HepG2 (cell line): ENCODE measurements around the gene DRAP1. TPM values are rescaled to one million over a fixed set of nuclear protein-coding genes. Genes with fewer than 3 reads are reported as not detected.
A peak's percentile ranks its signal among the peaks of the same experiment; 100 is the strongest.

Experiments
- EZH2 ChIP-seq: conservative IDR thresholded peaks from 2 replicates; pipeline ENCODE4 v1.6.1; 2012; ENCODE audit warnings: mild to moderate bottlenecking, low read depth, low read length, moderate library complexity
- FOXA1 ChIP-seq, 2 experiments: fragments of 450-650 bp in 1 of 2; sonication (generic) in 1 of 2; formaldehyde crosslinking in 1 of 2; IDR thresholded peaks; 2 replicates each; pipeline versions ENCODE4 v1.4.0 to v1.6.1; 2016 to 2020; ENCODE audit warnings: missing genetic modification reagents in 1 of 2
- GATA4 ChIP-seq: sonication (generic); IDR thresholded peaks from 2 replicates; pipeline ENCODE4 v1.6.1; 2016; ENCODE audit warnings: antibody characterized with exemption, low read depth, borderline replicate concordance
- HDAC2 ChIP-seq: sonication (generic); formaldehyde crosslinking; IDR thresholded peaks from 2 replicates; pipeline ENCODE4 v1.4.0; 2020; ENCODE audit warnings: missing genetic modification reagents
- HMG20B ChIP-seq: conservative IDR thresholded peaks from 2 replicates; pipeline ENCODE4 v1.6.1; 2016; ENCODE audit warnings: missing genetic modification reagents, missing compliant biosample characterization
- NCOA1 ChIP-seq: sonication (generic); formaldehyde crosslinking; IDR thresholded peaks from 2 replicates; pipeline ENCODE4 v1.9.0; 2021; ENCODE audit warnings: missing genetic modification reagents
- NR2F6 ChIP-seq, 2 experiments: IDR thresholded peaks; 2 replicates each; pipeline ENCODE4 v1.6.1; 2016; ENCODE audit warnings: antibody characterized with exemption in 1 of 2, mild to moderate bottlenecking in 1 of 2
- SETDB1 ChIP-seq: sonication (generic); formaldehyde crosslinking; IDR thresholded peaks from 2 replicates; pipeline ENCODE4 v1.5.1; 2020; ENCODE audit warnings: missing genetic modification reagents, mild to moderate bottlenecking, borderline replicate concordance
- ZBTB20 ChIP-seq: sonication (generic); formaldehyde crosslinking; IDR thresholded peaks from 2 replicates; pipeline ENCODE4 v1.8.1; 2023; ENCODE audit warnings: missing genetic modification reagents, low read depth, mild to moderate bottlenecking, borderline replicate concordance
- ZNF407 ChIP-seq: sonication (generic); formaldehyde crosslinking; IDR thresholded peaks from one replicate; pipeline ENCODE4 v1.5.1; 2020; ENCODE audit warnings: mild to moderate bottlenecking, missing genetic modification reagents; ENCODE audit errors: not compliant biosample characterization
- ZNF564 ChIP-seq: sonication (generic); formaldehyde crosslinking; IDR thresholded peaks from 2 replicates; pipeline ENCODE4 v1.8.1; 2023; ENCODE audit warnings: mild to moderate bottlenecking, missing genetic modification reagents
- polyA plus RNA-seq, 8 experiments: library from polyadenylated mRNA; depleted of rRNA in 3 of 8; stranded (reverse) in 7 of 8; unstranded in 1 of 8; fragments of >200 nt; fragmentation: Illumina TruSeq in 4 of 8; extraction: Trizol in 4 of 8; gene quantifications; 2 replicates each; pipeline versions ENCODE4 v1.2.1 to v1.2.3, GENCODE V29; 2011 to 2016; ENCODE audit warnings: low read depth in 4 of 8, missing spikeins in 1 of 8, mixed read lengths in 1 of 8; ENCODE audit not compliant: insufficient read depth in 1 of 8
- total RNA-seq, 5 experiments: library from RNA; depleted of rRNA; stranded (reverse); fragments of >200 nt; fragmentation: Illumina TruSeq; extraction: Trizol; gene quantifications; 2 replicates each; pipeline ENCODE4 v1.2.3, GENCODE V29; 2016; ENCODE audit warnings: low read depth in 1 of 5
- TF ChIP-seq, protein P1 (sequence below): sonication (generic); formaldehyde crosslinking; IDR thresholded peaks from 2 replicates; pipeline ENCODE4 v1.5.0; 2020; ENCODE audit warnings: missing genetic modification reagents, mild to moderate bottlenecking, borderline replicate concordance
- TF ChIP-seq, protein P2 (sequence below): sonication (generic); formaldehyde crosslinking; IDR thresholded peaks from 2 replicates; pipeline ENCODE4 v1.8.0; 2022; ENCODE audit warnings: mild to moderate bottlenecking, missing genetic modification reagents, moderate library complexity
- TF ChIP-seq, protein P3 (sequence below): sonication (generic); formaldehyde crosslinking; IDR thresholded peaks from 2 replicates; pipeline ENCODE4 v1.4.0; 2020; ENCODE audit warnings: mild to moderate bottlenecking, missing genetic modification reagents, borderline replicate concordance

The DRAP1 gene
- total and polyA plus RNA-seq, 2 of the 13 experiments (the other 11 are each of a cell fraction or from before 2014, with no cell fraction given): 46.8 to 52.3 TPM

- TF ChIP-seq NCOA1 (CRISPR knock-in tag) (no peak), HDAC2 (CRISPR knock-in tag) (peak; percentile 51; the same call in 1 of the 2 replicates), HMG20B (CRISPR knock-in tag) (no peak), EZH2 (no peak), SETDB1 (CRISPR knock-in tag) (no peak), GATA4 (no peak), ZBTB20 (CRISPR knock-in tag) (peak; percentile 64; the same call in 1 of the 2 replicates), FOXA1 (IDR thresholded peaks at IDR 0.05) (no peak), FOXA1 (CRISPR knock-in tag; IDR thresholded peaks at IDR 0.05) (peak; percentile 47; the same call in 1 of the 2 replicates), ZNF407 (CRISPR knock-in tag) (no peak), NR2F6 (IDR thresholded peaks at IDR 0.05) (no peak), NR2F6 (CRISPR knock-in tag; IDR thresholded peaks at IDR 0.05) (no peak), ZNF564 (CRISPR knock-in tag) (0 out of 2 replicates have a peak, but pooled peaks have one; percentile 35)
- TF ChIP-seq, protein P1, sequence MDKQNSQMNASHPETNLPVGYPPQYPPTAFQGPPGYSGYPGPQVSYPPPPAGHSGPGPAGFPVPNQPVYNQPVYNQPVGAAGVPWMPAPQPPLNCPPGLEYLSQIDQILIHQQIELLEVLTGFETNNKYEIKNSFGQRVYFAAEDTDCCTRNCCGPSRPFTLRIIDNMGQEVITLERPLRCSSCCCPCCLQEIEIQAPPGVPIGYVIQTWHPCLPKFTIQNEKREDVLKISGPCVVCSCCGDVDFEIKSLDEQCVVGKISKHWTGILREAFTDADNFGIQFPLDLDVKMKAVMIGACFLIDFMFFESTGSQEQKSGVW: no peak
- TF ChIP-seq, protein P2, sequence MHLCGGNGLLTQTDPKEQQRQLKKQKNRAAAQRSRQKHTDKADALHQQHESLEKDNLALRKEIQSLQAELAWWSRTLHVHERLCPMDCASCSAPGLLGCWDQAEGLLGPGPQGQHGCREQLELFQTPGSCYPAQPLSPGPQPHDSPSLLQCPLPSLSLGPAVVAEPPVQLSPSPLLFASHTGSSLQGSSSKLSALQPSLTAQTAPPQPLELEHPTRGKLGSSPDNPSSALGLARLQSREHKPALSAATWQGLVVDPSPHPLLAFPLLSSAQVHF: no peak
- TF ChIP-seq, protein P3, sequence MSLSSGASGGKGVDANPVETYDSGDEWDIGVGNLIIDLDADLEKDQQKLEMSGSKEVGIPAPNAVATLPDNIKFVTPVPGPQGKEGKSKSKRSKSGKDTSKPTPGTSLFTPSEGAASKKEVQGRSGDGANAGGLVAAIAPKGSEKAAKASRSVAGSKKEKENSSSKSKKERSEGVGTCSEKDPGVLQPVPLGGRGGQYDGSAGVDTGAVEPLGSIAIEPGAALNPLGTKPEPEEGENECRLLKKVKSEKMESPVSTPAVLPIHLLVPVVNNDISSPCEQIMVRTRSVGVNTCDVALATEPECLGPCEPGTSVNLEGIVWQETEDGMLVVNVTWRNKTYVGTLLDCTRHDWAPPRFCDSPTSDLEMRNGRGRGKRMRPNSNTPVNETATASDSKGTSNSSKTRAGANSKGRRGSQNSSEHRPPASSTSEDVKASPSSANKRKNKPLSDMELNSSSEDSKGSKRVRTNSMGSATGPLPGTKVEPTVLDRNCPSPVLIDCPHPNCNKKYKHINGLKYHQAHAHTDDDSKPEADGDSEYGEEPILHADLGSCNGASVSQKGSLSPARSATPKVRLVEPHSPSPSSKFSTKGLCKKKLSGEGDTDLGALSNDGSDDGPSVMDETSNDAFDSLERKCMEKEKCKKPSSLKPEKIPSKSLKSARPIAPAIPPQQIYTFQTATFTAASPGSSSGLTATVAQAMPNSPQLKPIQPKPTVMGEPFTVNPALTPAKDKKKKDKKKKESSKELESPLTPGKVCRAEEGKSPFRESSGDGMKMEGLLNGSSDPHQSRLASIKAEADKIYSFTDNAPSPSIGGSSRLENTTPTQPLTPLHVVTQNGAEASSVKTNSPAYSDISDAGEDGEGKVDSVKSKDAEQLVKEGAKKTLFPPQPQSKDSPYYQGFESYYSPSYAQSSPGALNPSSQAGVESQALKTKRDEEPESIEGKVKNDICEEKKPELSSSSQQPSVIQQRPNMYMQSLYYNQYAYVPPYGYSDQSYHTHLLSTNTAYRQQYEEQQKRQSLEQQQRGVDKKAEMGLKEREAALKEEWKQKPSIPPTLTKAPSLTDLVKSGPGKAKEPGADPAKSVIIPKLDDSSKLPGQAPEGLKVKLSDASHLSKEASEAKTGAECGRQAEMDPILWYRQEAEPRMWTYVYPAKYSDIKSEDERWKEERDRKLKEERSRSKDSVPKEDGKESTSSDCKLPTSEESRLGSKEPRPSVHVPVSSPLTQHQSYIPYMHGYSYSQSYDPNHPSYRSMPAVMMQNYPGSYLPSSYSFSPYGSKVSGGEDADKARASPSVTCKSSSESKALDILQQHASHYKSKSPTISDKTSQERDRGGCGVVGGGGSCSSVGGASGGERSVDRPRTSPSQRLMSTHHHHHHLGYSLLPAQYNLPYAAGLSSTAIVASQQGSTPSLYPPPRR (CRISPR knock-in tag): peak; percentile 27; the same call in 1 of the 2 replicates
These were observed 32.9 kb downstream of the DRAP1 start (continued) for GRCh38 chr11:65952052-65952521.
